AG09309 (cell line): Measurements from ENCODE around the gene RGS6.

ENCODE experiments used
- DNase-seq: peaks from one replicate; pipeline ENCODE4 v3.0.0-alpha.2; 2010; ENCODE audit warnings: low read depth
- H3K4me3 ChIP-seq: 2 replicates; pipeline ENCODE4 v1.5.1; 2011; ENCODE audit warnings: mild to moderate bottlenecking, low read depth, low read length, moderate library complexity; ENCODE audit not compliant: control insufficient read depth
- CTCF ChIP-seq: IDR thresholded peaks from 2 replicates; pipeline ENCODE4 v1.5.1; 2011; ENCODE audit warnings: mild to moderate bottlenecking, low read depth, low read length, inconsistent platforms; ENCODE audit not compliant: insufficient read depth, control insufficient read depth; ENCODE audit errors: missing control alignments

Gene RGS6

GRCh38 chr14:71905031-71905430, 27.2 kb upstream of the RGS6 start:
- TF ChIP-seq CTCF: no peak
- no peak for DNase-seq
- no peak overlapping the region for H3K4me3 ChIP-seq

GRCh38 chr14:71905860-71906259, 26.4 kb upstream of the RGS6 start:
- TF ChIP-seq CTCF: no peak
- no peak for DNase-seq
- H3K4me3 ChIP-seq: no peak overlapping the region

- TF ChIP-seq CTCF: no peak
- no peak for DNase-seq
- no peak overlapping the region for H3K4me3 ChIP-seq
Measured at GRCh38 chr14:71907793-71908515, 24.3 kb upstream of the RGS6 start.

GRCh38 chr14:71911669-71912068, 20.6 kb upstream of the RGS6 start:
- no peak for TF ChIP-seq CTCF
- H3K4me3 ChIP-seq: no peak overlapping the region
- no peak for DNase-seq

- H3K4me3 ChIP-seq: no peak overlapping the region
- DNase-seq: no peak
- no peak for TF ChIP-seq CTCF
Measured at GRCh38 chr14:71913342-71913741, 18.9 kb upstream of the RGS6 start.

- H3K4me3 ChIP-seq: no peak overlapping the region
- no peak for TF ChIP-seq CTCF
- DNase-seq: no peak
Measured at GRCh38 chr14:71918955-71919354, 13.3 kb upstream of the RGS6 start.
